Astrocyte of the hippocampus (primary cell): ENCODE results near the gene RAB40C.

Experiments used
- DNase-seq: peaks from one replicate; pipeline ENCODE4 v3.0.0; 2011; ENCODE audit warnings: low read depth, low spot score

Gene RAB40C

DNA sequence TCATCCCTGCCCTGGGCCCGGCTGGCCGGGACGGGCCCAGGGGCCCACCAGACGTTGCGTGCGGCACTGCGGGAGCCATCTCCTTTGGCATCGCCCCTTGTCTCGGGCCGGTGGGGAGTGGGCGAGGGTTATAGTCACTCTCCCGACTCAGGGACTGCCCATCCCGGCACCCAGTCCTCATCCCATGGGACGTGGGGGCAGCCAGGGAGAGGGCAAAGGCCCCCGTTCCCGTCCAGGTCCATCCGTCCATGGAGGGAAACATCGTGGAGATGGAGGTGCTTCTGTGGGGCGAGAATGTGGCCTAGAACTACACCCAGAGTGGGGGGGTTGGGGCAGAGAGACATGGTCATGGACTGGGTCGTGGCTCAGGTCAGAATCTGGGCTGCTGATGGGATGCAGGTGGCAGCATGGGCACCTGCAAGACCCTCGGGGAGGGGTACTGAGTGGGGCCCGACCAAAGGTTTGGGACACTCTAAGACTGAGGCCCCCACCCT lies 56.9 kb downstream of the RAB40C start:
- DNase-seq, result no peak

- no peak for DNase-seq
Observed at GRCh38 chr16:647173-647902, 57.5 kb downstream of the RAB40C start.

- DNase-seq, result peak; percentile 62
Observed at GRCh38 chr16:648071-648780, 58.4 kb downstream of the RAB40C start.

DNA sequence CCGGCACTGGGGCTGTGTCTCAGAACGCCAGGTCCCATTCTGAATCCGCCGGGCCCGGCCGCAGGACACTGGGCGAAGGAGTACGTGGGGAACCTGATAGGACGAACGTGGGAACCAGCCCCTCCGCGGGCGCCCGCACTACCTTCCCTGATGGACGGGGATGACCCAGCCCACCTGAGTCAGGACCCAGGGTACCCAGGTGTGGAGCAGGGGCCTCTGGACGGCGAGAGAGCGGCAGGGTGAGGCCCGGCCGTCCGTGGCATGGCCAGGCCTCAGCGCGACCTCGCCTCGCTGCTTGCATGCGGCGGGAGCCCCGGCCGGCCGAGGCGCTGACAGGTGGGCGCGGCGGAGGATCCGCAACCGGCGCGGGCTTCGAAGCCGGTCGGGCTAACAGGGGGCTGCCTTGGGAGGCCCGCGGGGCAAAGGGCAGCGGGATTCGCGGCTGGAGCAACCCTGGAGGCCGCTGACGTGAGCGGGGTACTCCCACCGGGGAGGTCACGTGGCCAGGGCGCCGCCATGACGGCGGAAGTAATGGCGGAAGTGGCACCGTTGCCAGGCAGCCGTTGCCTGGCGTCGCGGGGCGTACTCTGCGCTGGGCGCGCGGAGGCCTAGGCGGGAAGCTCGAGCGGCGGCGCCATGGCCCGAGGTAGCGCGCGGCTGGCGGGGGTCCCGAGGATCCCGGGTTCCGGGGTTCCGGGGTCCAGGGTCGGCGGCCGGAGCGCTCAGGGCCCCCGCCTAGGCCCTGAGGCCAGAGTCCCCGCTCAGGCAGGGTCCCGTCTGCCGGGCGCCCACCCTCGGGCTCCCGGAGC lies 59.1 kb downstream of the RAB40C start, which contains the start of gene WDR90:
WDR90 (plus strand) TSS at position 585 of the 809 bp plus-strand sequence; CDS start at position 637, 52 bp downstream.
- peak; percentile 97 for DNase-seq

GRCh38 chr16:649631-650030 lies 59.8 kb downstream of the RAB40C start:
- no peak for DNase-seq

DNA sequence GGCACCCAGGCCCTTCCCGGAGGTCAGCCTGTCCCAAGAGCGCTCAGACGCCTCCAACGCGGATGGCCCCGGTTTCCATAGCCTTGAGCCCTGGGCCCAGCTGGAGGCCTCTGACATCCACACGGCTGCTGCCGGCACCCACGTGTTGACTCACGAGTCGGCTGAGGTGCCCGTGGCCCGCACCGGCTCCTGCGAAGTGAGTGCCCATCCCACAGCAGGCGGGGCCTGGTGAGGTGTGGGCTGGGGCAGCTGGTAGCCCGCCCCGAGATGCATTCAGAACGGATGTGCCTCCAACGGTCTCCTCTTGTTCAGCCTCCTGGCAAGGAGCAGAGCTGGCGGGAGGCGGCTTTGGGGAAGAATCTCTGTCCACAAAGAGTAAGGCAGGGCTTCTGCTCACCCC lies 62.0 kb downstream of the RAB40C start:
- no peak for DNase-seq

GRCh38 chr16:652454-653305 lies 62.8 kb downstream of the RAB40C start:
- no peak for DNase-seq

DNA sequence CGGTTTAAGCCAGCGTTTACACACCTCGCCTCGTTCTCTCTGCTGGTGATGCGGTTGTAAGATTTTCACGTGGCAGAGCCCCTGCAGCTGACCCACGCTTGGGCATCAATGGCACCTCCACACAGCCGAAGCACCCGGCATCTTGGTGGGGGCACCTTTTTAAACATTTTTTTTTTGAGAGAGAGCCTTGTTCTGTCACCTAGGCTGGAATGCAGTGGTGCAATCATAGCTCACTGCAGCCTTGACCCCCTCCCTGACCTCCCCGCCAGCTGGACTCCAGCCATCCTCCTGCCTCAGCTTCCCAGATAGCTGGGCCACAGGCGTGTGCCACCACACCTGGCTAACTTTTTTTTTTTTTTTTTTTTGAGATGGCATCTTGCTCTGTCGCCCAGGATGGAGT lies 64.2 kb downstream of the RAB40C start:
- DNase-seq, result no peak

GRCh38 chr16:657487-657886 lies 67.6 kb downstream of the RAB40C start:
- DNase-seq, result no peak

GRCh38 chr16:658679-659571 lies 69.1 kb downstream of the RAB40C start:
- no peak for DNase-seq

- DNase-seq, result no peak
Observed at GRCh38 chr16:659618-660017, 69.8 kb downstream of the RAB40C start.

- DNase-seq, result no peak
Observed at GRCh38 chr16:660132-660458, 70.2 kb downstream of the RAB40C start.

- DNase-seq, result peak; percentile 90
Observed at GRCh38 chr16:660459-661183, 70.8 kb downstream of the RAB40C start.

DNA sequence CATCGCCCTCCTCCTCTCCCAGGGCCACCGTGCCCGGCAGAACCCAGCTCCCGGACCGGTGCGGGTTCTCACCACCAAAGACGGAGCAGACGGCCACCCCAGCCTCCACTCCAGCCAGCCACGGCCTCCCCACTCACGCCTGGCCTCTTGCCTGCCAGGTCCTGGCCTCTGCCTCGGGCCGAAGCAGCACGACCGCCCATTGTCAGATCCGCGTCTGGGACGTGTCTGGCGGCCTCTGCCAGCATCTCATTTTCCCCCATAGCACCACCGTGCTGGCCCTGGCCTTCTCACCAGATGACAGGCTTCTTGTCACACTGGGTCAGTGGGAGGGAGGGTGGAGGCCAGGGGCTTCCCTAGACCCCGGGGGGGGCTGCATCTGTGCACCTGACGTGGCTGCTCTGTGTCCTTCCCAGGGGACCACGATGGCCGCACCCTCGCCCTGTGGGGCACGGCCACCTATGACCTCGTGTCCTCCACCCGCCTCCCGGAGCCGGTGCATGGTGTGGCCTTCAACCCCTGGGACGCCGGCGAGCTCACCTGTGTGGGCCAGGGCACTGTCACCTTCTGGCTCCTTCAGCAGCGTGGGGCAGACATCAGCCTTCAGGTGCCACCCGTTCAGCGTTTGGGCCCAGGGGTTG lies 71.4 kb downstream of the RAB40C start:
- DNase-seq, result no peak

DNA sequence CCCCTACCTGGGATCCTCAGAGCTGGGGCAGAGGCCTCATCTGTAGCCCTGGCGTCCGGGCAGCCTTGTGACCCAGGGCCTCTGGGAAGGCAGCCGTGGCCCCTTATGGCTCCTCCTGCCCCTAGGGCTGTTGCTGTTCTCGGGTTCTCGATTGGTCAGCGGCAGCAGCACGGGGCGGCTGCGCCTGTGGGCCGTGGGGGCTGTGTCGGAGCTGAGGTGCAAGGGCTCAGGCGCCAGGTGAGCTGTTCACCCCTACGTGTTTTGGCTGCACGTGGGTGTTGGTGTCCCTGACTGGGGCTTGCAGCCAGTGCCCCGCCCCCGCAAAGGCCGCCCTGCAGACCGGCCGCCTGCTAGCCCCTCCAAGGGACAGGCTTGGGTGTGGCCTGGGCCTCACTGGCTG lies 72.2 kb downstream of the RAB40C start:
- DNase-seq, result no peak

DNA sequence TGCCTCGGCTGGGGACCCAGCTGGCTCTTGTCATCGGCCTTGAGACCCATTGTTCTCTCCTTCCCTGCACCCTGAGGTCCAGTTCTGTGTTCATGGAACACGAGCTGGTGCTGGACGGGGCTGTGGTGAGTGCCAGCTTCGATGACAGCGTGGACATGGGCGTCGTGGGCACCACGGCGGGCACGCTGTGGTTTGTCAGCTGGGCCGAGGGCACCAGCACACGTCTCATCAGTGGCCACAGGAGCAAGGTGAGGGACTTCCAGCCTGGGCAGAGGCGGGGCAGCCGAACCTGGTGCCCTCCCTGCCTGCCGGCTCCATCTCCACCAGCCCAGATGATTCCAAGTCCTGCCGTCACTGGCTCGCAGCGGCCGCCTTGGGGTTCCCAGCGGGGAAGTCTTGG lies 72.7 kb downstream of the RAB40C start:
- no peak for DNase-seq

DNA sequence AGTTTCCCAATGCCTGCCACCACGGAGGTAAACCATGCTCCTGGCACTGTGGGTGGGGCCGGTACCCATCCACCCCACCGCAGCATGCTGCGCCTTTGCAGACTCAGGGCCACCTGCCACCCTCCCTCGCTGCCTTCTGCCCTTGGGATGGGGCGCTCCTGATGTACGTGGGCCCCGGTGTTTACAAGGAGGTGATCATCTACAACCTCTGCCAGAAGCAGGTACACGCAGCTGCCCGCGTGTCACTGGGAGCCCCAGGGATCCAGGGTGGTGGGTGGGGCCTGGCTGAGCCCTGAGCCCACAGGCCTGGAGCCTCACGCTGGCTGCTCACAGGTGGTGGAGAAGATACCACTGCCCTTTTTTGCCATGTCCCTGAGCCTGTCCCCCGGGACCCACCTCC lies 76.7 kb downstream of the RAB40C start:
- DNase-seq, result no peak

DNA sequence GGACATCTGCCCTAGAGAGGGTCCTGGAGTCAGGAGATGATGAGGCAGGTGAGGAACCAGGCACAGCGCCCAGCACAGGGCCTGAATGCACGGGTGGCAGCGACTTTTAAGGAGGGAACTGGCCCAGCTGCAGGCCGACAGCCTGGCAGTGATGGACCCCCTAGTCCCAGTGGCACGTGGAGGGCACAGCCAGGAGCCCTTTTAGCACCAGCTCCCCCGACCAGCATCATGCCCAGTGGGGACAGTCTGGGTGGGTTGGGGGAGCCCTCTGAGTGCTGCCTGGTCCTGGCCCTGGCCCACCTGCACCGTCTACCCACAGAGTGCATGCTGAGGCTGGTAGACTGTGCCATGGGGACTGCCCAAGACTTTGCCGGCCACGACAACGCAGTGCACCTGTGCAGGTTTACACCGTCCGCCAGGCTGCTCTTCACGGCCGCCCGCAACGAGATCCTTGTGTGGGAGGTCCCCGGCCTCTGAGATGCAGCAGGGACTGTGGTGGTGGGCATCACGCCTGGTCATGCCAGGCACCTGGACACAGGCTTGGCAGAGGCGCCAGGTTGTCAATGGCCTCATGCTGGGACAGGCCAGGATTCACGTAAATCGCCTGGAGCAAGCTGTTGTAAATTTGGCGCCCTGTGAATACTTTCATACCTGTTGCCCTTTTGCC lies 77.4 kb downstream of the RAB40C start:
- DNase-seq, result no peak
